ENCODE results near the gene PCDH8. TPM values are rescaled to one million over a fixed set of nuclear protein-coding genes. Genes with fewer than 3 reads are reported as not detected.

Gene PCDH8
- total RNA-seq, 1 experiment from 2014 or later = 2.1 TPM

DNA sequence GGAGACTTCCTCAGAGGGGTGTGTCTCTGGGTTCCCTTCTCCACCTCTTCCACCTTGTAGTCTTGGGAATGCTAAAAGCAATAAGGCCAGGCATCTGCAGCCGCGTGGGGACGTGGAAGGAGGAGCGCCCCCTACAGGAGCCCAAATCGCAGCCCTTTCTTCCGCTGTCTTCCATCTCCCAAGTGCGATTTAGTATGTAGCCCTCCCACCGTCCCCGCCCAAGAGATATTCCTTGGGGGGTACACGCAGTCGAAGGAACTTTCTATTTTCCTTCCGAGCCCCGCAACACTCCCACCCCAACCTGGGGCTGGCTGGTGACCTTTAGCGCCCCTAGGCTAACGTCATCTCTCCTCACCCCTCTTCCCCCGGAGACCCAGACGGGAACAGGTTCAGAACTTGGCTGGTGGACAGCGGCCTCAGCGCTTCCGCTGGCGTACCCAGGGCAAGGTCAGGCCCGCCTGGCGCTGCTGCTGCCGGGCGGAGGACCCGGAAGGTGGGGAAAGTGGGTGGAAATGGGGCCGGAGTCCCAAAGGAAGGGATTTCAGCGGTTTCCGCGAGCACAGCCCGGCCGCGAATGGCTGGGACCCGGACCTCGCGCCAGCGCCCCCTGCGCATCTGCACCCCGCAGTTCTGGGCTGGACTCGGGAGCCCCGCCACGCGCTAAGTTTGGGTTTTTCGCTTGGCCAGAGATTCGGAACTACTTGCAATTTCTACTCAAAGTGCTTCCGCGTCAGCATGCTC is 2.1 kb upstream of the PCDH8 start:
- Histone ChIP-seq H4K5ac (ENCODE audit: insufficient read length, low read depth, low read length) (no peak overlapping the region), H2BK15ac (ENCODE audit: low read depth, low read length) (no peak overlapping the region), H2AK5ac (ENCODE audit: insufficient read length, low read length) (no peak overlapping the region), H3K27ac (ENCODE audit: insufficient read length, low read depth, low read length) (no peak overlapping the region), H3K79me2 (ENCODE audit: insufficient read depth, low read length) (no peaks in the 10 kb centered on the region), H4K20me1 (ENCODE audit: control insufficient read depth, insufficient read depth, insufficient read length) (peaks cover 3% of the 10 kb centered on the region), H2BK120ac (ENCODE audit: low read depth, low read length, poor library complexity, severe bottlenecking) (no peak overlapping the region), H3K9me3 (ENCODE audit: control insufficient read depth, low read depth, low read length) (no peaks in the 10 kb centered on the region), H3K14ac (ENCODE audit: insufficient read depth, low read length) (peak overlapping the region; percentile 74), H4K91ac (ENCODE audit: insufficient read length, low read depth, low read length) (no peak overlapping the region), H2BK12ac (ENCODE audit: insufficient read length, low read depth, low read length) (no peak overlapping the region), H3K9ac (ENCODE audit: extremely low read depth, insufficient read length, low read length) (peak overlapping the region; percentile 39), H3K23ac (ENCODE audit: insufficient read length, low read depth, low read length) (no peak overlapping the region), H3K18ac (ENCODE audit: insufficient read length, low read depth, low read length) (peak overlapping the region; percentile 63), H3K4ac (ENCODE audit: low read depth, low read length) (no peak overlapping the region), H3K27me3 (ENCODE audit: insufficient read depth, low read length) (peaks cover 33% of the 10 kb centered on the region), H3K4me1 (ENCODE audit: insufficient read depth, low read length) (peaks cover 7% of the 10 kb centered on the region), H2BK5ac (ENCODE audit: insufficient read length, low read length) (no peak overlapping the region), H2AFZ (ENCODE audit: low read length) (no peak overlapping the region), H3K4me2 (ENCODE audit: insufficient read depth, insufficient read length, low read length) (peak overlapping the region; percentile 89), H3K79me1 (ENCODE audit: insufficient read depth, low read depth, low read length, poor library complexity, severe bottlenecking) (no peaks in the 10 kb centered on the region), H3T11ph (ENCODE audit: low read length) (no peak overlapping the region), H4K8ac (replicated peaks; ENCODE audit: insufficient read length, low read depth, low read length) (no peak overlapping the region), H3K23me2 (ENCODE audit: insufficient read length, low read depth, low read length, poor library complexity, severe bottlenecking) (peaks cover 33% of the 10 kb centered on the region), H2BK20ac (ENCODE audit: low read depth, low read length, poor library complexity, severe bottlenecking) (no peak overlapping the region), H3K56ac (ENCODE audit: insufficient read length, low read depth, low read length) (no peak overlapping the region)
- Mint-ChIP-seq H3K9me3 (no peaks in the 10 kb centered on the region; a peak in 2 of 5 replicates), H3K4me1 (peaks cover 49 to 57% of the 10 kb centered on the region in 2 experiments), H3K4me3 (peak overlapping the region; percentile 82 to 90), H3K27me3 (ENCODE audit: low read depth) (peaks cover 57% of the 10 kb centered on the region), H3K27ac (peak overlapping the region; percentile 81 to 99 (median 98); a peak in 5 of 7 replicates), H3K36me3 (ENCODE audit: insufficient read depth in 1 of 3, low read depth in 3 of 3) (no peaks in the 10 kb centered on the region; a peak in 1 of 7 replicates)
- TF ChIP-seq, protein P1, sequence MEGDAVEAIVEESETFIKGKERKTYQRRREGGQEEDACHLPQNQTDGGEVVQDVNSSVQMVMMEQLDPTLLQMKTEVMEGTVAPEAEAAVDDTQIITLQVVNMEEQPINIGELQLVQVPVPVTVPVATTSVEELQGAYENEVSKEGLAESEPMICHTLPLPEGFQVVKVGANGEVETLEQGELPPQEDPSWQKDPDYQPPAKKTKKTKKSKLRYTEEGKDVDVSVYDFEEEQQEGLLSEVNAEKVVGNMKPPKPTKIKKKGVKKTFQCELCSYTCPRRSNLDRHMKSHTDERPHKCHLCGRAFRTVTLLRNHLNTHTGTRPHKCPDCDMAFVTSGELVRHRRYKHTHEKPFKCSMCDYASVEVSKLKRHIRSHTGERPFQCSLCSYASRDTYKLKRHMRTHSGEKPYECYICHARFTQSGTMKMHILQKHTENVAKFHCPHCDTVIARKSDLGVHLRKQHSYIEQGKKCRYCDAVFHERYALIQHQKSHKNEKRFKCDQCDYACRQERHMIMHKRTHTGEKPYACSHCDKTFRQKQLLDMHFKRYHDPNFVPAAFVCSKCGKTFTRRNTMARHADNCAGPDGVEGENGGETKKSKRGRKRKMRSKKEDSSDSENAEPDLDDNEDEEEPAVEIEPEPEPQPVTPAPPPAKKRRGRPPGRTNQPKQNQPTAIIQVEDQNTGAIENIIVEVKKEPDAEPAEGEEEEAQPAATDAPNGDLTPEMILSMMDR (conservative IDR thresholded peaks at IDR 0.05) = peak; percentile 96
- no CpG with 5 or more reads among the region's 47 CpGs for WGBS (ENCODE audit: extremely low coverage, insufficient read length, low lambda C conversion rate)
- peak; percentile 93 for DNase-seq
